HCT116 (cell line): ENCODE results near the gene MAST4. TPM values are rescaled to one million over a fixed set of nuclear protein-coding genes. Genes with fewer than 3 reads are reported as not detected.
A peak's percentile ranks its signal among the peaks of the same experiment; 100 is the strongest.

Source experiments
- ATAC-seq: fragments of 200-7000 bp; cut with Tn5 transposase; 2 replicates; pipeline ENCODE4 v1.9.1; 2020; ENCODE audit warnings: mild to moderate bottlenecking, moderate library complexity
- BruUV-seq: library from RNA; stranded (reverse); fragments of 400-500 nt; replicated peaks from 2 replicates; lab custom pipeline; 2021; lab: Mats Ljungman, UMichigan
- CTCF ChIA-PET: fragments of 300-600 bp; sonication (Branson Sonifier 250); formaldehyde crosslinking; loops from one replicate; lab custom pipeline; 2021; ENCODE audit warnings: antibody characterized with exemption; lab: Charles Lee
- POLR2A ChIA-PET: fragments of 300-600, 350-600 bp; sonication (Branson Sonifier 250); formaldehyde crosslinking; loops from one replicate; lab custom pipeline; 2021; ENCODE audit warnings: antibody characterized with exemption; lab: Charles Lee
- RAD21 ChIA-PET, 2 experiments: fragments of 300-600 bp; sonication (Branson Sonifier 250); formaldehyde crosslinking; loops; one replicate each; lab custom pipeline; 2023; ENCODE audit warnings: low total read pairs in 2 of 2; ENCODE audit not compliant: uncharacterized antibody in 2 of 2, unreplicated experiment in 2 of 2, low non-redundant PET in 1 of 2; lab: Charles Lee
- DNase-seq: peaks from one replicate; pipeline ENCODE4 v3.0.0-alpha.2; 2010; ENCODE audit warnings: low read depth, low spot score
- H2AFZ ChIP-seq: fragments of 200-600 bp; shearing (Covaris generic), sonication (generic); 2 replicates; pipeline ENCODE4 v1.6.1; 2017; ENCODE audit warnings: low read depth, mixed run types, mixed read lengths, antibody characterized with exemption, low read length; ENCODE audit not compliant: poor library complexity, severe bottlenecking
- H3K27ac ChIP-seq: 2 replicates; pipeline ENCODE4 v1.5.1; 2012; ENCODE audit warnings: low read depth, low read length
- H3K27me3 ChIP-seq: fragments of 200-600 bp; sonication (generic); 2 replicates; pipeline ENCODE4 v1.6.1; 2016; ENCODE audit warnings: mixed run types, low read length, mixed read lengths; ENCODE audit not compliant: insufficient read depth
- H3K36me3 ChIP-seq, 2 experiments: fragments of 200-500 bp in 1 of 2; fragments of 200-600 bp in 1 of 2; sonication (Bioruptor generic) in 1 of 2; sonication (generic) in 1 of 2; 2 replicates each; pipeline versions ENCODE4 v1.5.1 to v1.6.1; 2014 to 2016; ENCODE audit warnings: low read length in 2 of 2, inconsistent platforms in 1 of 2, mixed read lengths in 1 of 2, mixed run types in 1 of 2; ENCODE audit not compliant: insufficient read depth in 2 of 2, control insufficient read depth in 1 of 2
- H3K4me1 ChIP-seq, 2 experiments: fragments of 200-600 bp in 1 of 2; sonication (generic) in 1 of 2; 2 replicates each; pipeline versions ENCODE4 v1.5.1 to v1.6.1; 2012 to 2017; ENCODE audit warnings: low read length in 2 of 2, inconsistent platforms in 1 of 2, mild to moderate bottlenecking in 1 of 2, mixed read lengths in 1 of 2, mixed run types in 1 of 2, moderate library complexity in 1 of 2; ENCODE audit not compliant: insufficient read depth in 2 of 2, control insufficient read depth in 1 of 2
- H3K4me2 ChIP-seq: fragments of 200-600 bp; sonication (generic); 2 replicates; pipeline ENCODE4 v1.6.1; 2017; ENCODE audit warnings: mixed run types, low read length, mixed read lengths
- H3K4me3 ChIP-seq, 2 experiments: fragments of 200-600 bp in 1 of 2; sonication (generic) in 1 of 2; replicated peaks in 1 of 2; 2 replicates each; pipeline ENCODE4 v1.5.1; 2011 to 2016; ENCODE audit warnings: low read length in 2 of 2, control low read depth in 1 of 2, low read depth in 1 of 2, mild to moderate bottlenecking in 1 of 2, mixed read lengths in 1 of 2, mixed run types in 1 of 2
- H3K79me2 ChIP-seq: fragments of 200-600 bp; sonication (generic); 2 replicates; pipeline ENCODE4 v1.6.1; 2017; ENCODE audit warnings: mild to moderate bottlenecking, mixed run types, low read length, moderate library complexity, mixed read lengths; ENCODE audit not compliant: insufficient read depth
- H3K9ac ChIP-seq: fragments of 200-600 bp; sonication (generic); 2 replicates; pipeline ENCODE4 v1.6.1; 2016; ENCODE audit warnings: low read length, mixed read lengths
- H3K9me2 ChIP-seq: fragments of 200-600 bp; sonication (generic), shearing (Covaris generic); 2 replicates; pipeline ENCODE4 v1.6.1; 2017; ENCODE audit warnings: mixed run types, mild to moderate bottlenecking, moderate library complexity; ENCODE audit not compliant: insufficient read depth
- H3K9me3 ChIP-seq, 2 experiments: fragments of 200-500 bp in 1 of 2; fragments of 200-600 bp in 1 of 2; sonication (Bioruptor generic) in 1 of 2; sonication (generic) in 1 of 2; 2 replicates each; pipeline ENCODE4 v1.6.1; 2014 to 2017; ENCODE audit warnings: low read length in 2 of 2, mixed read lengths in 2 of 2, inconsistent platforms in 1 of 2, low read depth in 1 of 2, mild to moderate bottlenecking in 1 of 2, mixed run types in 1 of 2, moderate library complexity in 1 of 2; ENCODE audit not compliant: control insufficient read depth in 1 of 2, insufficient read depth in 1 of 2
- H4K20me1 ChIP-seq: fragments of 200-600 bp; sonication (generic), shearing (Covaris generic); 2 replicates; pipeline ENCODE4 v1.6.1; 2017; ENCODE audit warnings: mixed run types, mild to moderate bottlenecking, moderate library complexity; ENCODE audit not compliant: insufficient read depth
- ATF3 ChIP-seq: IDR thresholded peaks from 2 replicates; pipeline ENCODE4 v1.6.1; 2012
- CBX3 ChIP-seq: IDR thresholded peaks from 2 replicates; pipeline ENCODE4 v1.6.1; 2012; ENCODE audit warnings: low read depth
- CEBPB ChIP-seq: IDR thresholded peaks from 2 replicates; pipeline ENCODE4 v1.6.1; 2012; ENCODE audit warnings: low read depth
- EZH2 ChIP-seq: fragments of 200-600 bp; sonication (generic); IDR thresholded peaks from 2 replicates; pipeline ENCODE4 v1.6.1; 2017; ENCODE audit warnings: antibody characterized with exemption, mixed run types
- EZH2phosphoT487 ChIP-seq: fragments of 200-600 bp; IDR thresholded peaks from 2 replicates; pipeline ENCODE4 v1.6.1; 2018; ENCODE audit warnings: antibody characterized with exemption, borderline replicate concordance
- JUND ChIP-seq: IDR thresholded peaks from 2 replicates; pipeline ENCODE4 v1.6.1; 2012
- MAX ChIP-seq: IDR thresholded peaks from 2 replicates; pipeline ENCODE4 v1.6.1; 2012
- POLR2A ChIP-seq: IDR thresholded peaks from 2 replicates; pipeline ENCODE4 v1.7.0; 2011; ENCODE audit warnings: borderline replicate concordance; ENCODE audit not compliant: insufficient read depth, insufficient read length; ENCODE audit errors: extremely low read depth
- POLR2AphosphoS5 ChIP-seq: IDR thresholded peaks from 2 replicates; pipeline ENCODE4 v1.6.1; 2011; ENCODE audit warnings: mild to moderate bottlenecking, low read depth, low read length, moderate library complexity
- RAD21 ChIP-seq: IDR thresholded peaks from 2 replicates; pipeline ENCODE4 v1.6.1; 2012; ENCODE audit warnings: low read depth, mild to moderate bottlenecking
- SRF ChIP-seq: IDR thresholded peaks from 2 replicates; pipeline ENCODE4 v1.6.1; 2012; ENCODE audit warnings: low read depth
- intact Hi-C: fragments of 100-400 bp; cut with micrococcal nuclease; formaldehyde crosslinking; loops from 2 replicates; pipeline ENCODE4 v1.10.0; 2022
- total RNA-seq: library from RNA; stranded (reverse); gene quantifications from one replicate; pipeline ENCODE4 v1.2.1, GENCODE V29; 2021; ENCODE audit not compliant: unreplicated experiment

Gene MAST4
- total RNA-seq, 1 experiment from 2014 or later = 1.1 TPM

GRCh38 chr5:67160272-67160671 is 564.1 kb downstream of the MAST4 start:
- intact Hi-C loops = no loop called here
- TF ChIP-seq POLR2AphosphoS5 = no peak
- TF ChIP-seq CBX3 = no peak
- no peak for TF ChIP-seq RAD21
- no peak for TF ChIP-seq POLR2A
- TF ChIP-seq EZH2phosphoT487 = no peak
- Histone ChIP-seq H3K9ac (no peak overlapping the region), H4K20me1 (no peaks in the 10 kb centered on the region), H3K79me2 (no peaks in the 10 kb centered on the region), H3K4me2 (no peak overlapping the region), H3K4me1 (peaks cover 4 to 7% of the 10 kb centered on the region in 2 experiments), H3K36me3 (no peaks in the 10 kb centered on the region), H3K27me3 (no peaks in the 10 kb centered on the region; the same call in 1 of the 2 replicates), H3K4me3 (no peak overlapping the region), H3K27ac (no peak overlapping the region), H3K9me2 (no peaks in the 10 kb centered on the region), H2AFZ (no peak overlapping the region), H3K9me3 (no peaks in the 10 kb centered on the region)
- ATAC-seq (no peak), DNase-seq (no peak)
- no TSS peak for BruUV-seq
- ChIA-PET RAD21 (no interaction called here), CTCF (no interaction called here), POLR2A (no interaction called here)

- DNase-seq = no peak
- H3K9ac ChIP-seq = no peak overlapping the region
- H3K4me2 ChIP-seq = peak overlapping the region; percentile 28
- POLR2A ChIA-PET = no interaction called here
- RAD21 ChIA-PET = no interaction called here
- intact Hi-C loops = no loop called here
- H3K27me3 ChIP-seq = no peaks in the 10 kb centered on the region
- TF ChIP-seq RAD21 (no peak), EZH2 (no peak), CEBPB (peak; percentile 15; the same call in 1 of the 2 replicates), SRF (no peak), POLR2AphosphoS5 (no peak), ATF3 (no peak), MAX (no peak), CBX3 (no peak), JUND (0 out of 2 replicates have a peak, but pooled peaks have one; percentile 9)
- TF ChIP-seq, all 23 proteins: peak for 2
- Histone ChIP-seq H3K27ac (no peak overlapping the region), H4K20me1 (no peaks in the 10 kb centered on the region), H3K4me3 (no peak overlapping the region), H3K4me1 (peaks cover 4 to 14% of the 10 kb centered on the region in 2 experiments), H3K79me2 (no peaks in the 10 kb centered on the region), H3K9me3 (no peaks in the 10 kb centered on the region), H2AFZ (no peak overlapping the region), H3K9me2 (no peaks in the 10 kb centered on the region), H3K36me3 (no peaks in the 10 kb centered on the region)
- no peak for ATAC-seq
- no TSS peak for BruUV-seq
- CTCF ChIA-PET = interaction anchor here (0.9 kb wide), 1 partner anchor 48 kb away, joined by 3 read pairs; no protein-coding TSS in a partner anchor
These were observed 564.8 kb downstream of the MAST4 start for GRCh38 chr5:67160985-67161384.
